OCI-LY3 (cell line): Measurements from ENCODE around the gene PDGFRA.

Experiments used
- H2AFZ ChIP-seq: fragments of 200-600, 300-600 bp; shearing (Covaris generic); 2 replicates; pipeline ENCODE4 v1.6.0; 2014; ENCODE audit warnings: antibody characterized with exemption, low read depth, low read length
- H3K27ac ChIP-seq: fragments of 200-600, 300-600 bp; sonication (generic); 2 replicates; pipeline ENCODE4 v1.5.1; 2014; ENCODE audit warnings: mild to moderate bottlenecking, low read length, moderate library complexity, mixed read lengths
- H3K27me3 ChIP-seq: fragments of 200-600, 300-600 bp; sonication (generic); 2 replicates; pipeline ENCODE4 v1.6.1; 2014; ENCODE audit warnings: low read depth, low read length, mixed read lengths
- H3K36me3 ChIP-seq: fragments of 200-600, 300-600 bp; sonication (generic); replicated peaks from 2 replicates; pipeline ENCODE3; 2014; ENCODE audit warnings: low read depth, low read length, mixed read lengths
- H3K4me1 ChIP-seq: fragments of 300-600, 200-600 bp; sonication (generic); 2 replicates; pipeline ENCODE4 v1.6.1; 2014; ENCODE audit warnings: low read length, mixed read lengths
- H3K4me2 ChIP-seq: fragments of 200-600, 300-600 bp; sonication (generic); 2 replicates; pipeline ENCODE4 v1.6.1; 2014; ENCODE audit warnings: low read length, mixed read lengths
- H3K4me3 ChIP-seq: fragments of 300-600, 200-600 bp; sonication (generic); 2 replicates; pipeline ENCODE4 v1.5.1; 2014; ENCODE audit warnings: antibody characterized with exemption, mild to moderate bottlenecking, low read length, moderate library complexity
- H3K79me2 ChIP-seq: fragments of 300-600, 200-600 bp; shearing (Covaris generic); 2 replicates; pipeline ENCODE4 v1.6.1; 2014; ENCODE audit warnings: mild to moderate bottlenecking, low read length, mixed read lengths
- H3K9ac ChIP-seq: fragments of 300-600, 200-600 bp; shearing (Covaris generic); 2 replicates; pipeline ENCODE4 v1.6.0; 2014; ENCODE audit warnings: mild to moderate bottlenecking, low read length, moderate library complexity
- H3K9me3 ChIP-seq: fragments of 200-600, 300-600 bp; shearing (Covaris generic); 2 replicates; pipeline ENCODE4 v1.6.1; 2014; ENCODE audit warnings: low read length, mixed read lengths; ENCODE audit not compliant: insufficient read depth
- H4K20me1 ChIP-seq: fragments of 200-600, 300-600 bp; sonication (generic); 2 replicates; pipeline ENCODE4 v1.6.1; 2016; ENCODE audit warnings: low read length, mixed read lengths; ENCODE audit not compliant: insufficient read depth
- EZH2phosphoT487 ChIP-seq: fragments of 200-600 bp; shearing (Covaris generic); IDR thresholded peaks from 2 replicates; pipeline ENCODE4 v1.6.1; 2018; ENCODE audit warnings: antibody characterized with exemption, mixed run types, low read depth
- TF ChIP-seq, protein P1 (sequence below): fragments of 200-600, 300-600 bp; sonication (generic); IDR thresholded peaks from 2 replicates; pipeline ENCODE4 v1.5.1; 2014; ENCODE audit warnings: antibody characterized with exemption, low read length, low read depth

Gene PDGFRA

DNA sequence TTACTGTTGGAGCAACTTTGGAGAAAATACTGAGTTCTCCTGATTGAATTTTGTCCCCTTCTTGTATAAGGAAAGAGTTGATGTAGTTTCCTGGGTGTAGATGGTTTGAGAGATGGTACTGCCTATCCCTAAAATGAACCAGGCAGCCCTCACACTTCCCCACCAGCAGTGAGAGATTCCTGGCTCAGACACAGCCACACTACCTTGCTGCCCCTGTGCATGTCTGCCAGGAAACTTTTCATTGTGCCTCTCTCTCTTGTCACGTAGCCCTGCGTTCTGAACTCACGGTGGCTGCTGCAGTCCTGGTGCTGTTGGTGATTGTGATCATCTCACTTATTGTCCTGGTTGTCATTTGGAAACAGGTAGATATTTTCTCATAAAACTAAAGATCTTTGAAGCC, 45.2 kb downstream of the PDGFRA start:
- Histone ChIP-seq H3K27me3 (no peaks in the 10 kb centered on the region), H2AFZ (no peak overlapping the region)

DNA sequence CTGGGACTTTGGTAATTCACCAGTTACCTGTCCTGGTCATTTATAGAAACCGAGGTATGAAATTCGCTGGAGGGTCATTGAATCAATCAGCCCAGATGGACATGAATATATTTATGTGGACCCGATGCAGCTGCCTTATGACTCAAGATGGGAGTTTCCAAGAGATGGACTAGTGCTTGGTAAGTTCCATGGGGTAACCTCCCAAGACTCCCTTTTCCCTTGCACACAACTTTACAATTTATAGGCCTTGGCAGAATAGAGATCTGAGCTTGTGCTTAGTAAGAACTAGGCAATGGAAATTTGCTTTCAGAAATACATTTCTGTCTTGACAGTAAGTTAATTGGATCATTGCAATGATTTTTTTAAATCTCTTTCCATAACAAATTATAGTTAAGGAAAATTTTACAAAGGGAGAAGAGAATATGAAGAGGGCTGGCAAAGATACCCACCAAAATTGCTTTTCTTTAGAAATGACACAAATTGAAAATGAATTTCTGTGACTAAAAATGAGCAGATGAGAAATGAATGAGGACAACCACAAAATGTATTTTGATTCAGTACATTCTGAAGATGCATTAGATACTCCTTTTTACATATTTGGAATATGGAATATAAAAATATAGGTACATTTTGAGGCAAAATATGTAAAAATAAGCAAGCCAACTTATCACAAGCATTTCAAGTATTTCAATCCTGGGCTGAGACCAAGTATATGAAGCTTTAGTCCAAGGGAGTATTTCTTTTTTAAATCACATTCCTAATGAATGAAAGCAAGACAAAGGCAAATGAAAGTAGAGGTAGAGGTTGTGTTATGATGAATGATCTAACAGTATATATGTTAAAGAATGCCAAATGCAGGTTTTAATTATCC, 45.9 kb downstream of the PDGFRA start:
- H3K36me3 ChIP-seq = no peaks in the 10 kb centered on the region
- H3K9ac ChIP-seq = no peak overlapping the region
- H2AFZ ChIP-seq = no peak overlapping the region
- H3K27me3 ChIP-seq = no peaks in the 10 kb centered on the region
- no peaks in the 10 kb centered on the region for H3K9me3 ChIP-seq
- no peaks in the 10 kb centered on the region for H4K20me1 ChIP-seq
- peaks cover 41% of the 10 kb centered on the region for H3K4me1 ChIP-seq
- peak overlapping the region; percentile 89; the same call in 1 of the 2 replicates for H3K4me2 ChIP-seq
- TF ChIP-seq, protein P1, sequence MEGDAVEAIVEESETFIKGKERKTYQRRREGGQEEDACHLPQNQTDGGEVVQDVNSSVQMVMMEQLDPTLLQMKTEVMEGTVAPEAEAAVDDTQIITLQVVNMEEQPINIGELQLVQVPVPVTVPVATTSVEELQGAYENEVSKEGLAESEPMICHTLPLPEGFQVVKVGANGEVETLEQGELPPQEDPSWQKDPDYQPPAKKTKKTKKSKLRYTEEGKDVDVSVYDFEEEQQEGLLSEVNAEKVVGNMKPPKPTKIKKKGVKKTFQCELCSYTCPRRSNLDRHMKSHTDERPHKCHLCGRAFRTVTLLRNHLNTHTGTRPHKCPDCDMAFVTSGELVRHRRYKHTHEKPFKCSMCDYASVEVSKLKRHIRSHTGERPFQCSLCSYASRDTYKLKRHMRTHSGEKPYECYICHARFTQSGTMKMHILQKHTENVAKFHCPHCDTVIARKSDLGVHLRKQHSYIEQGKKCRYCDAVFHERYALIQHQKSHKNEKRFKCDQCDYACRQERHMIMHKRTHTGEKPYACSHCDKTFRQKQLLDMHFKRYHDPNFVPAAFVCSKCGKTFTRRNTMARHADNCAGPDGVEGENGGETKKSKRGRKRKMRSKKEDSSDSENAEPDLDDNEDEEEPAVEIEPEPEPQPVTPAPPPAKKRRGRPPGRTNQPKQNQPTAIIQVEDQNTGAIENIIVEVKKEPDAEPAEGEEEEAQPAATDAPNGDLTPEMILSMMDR = no peak
- no peak for TF ChIP-seq EZH2phosphoT487
- no peaks in the 10 kb centered on the region for H3K79me2 ChIP-seq
- no peak overlapping the region for H3K4me3 ChIP-seq
- H3K27ac ChIP-seq = no peak overlapping the region

More for the DNA sequence above, 45.2 kb downstream of the PDGFRA start:
- TF ChIP-seq EZH2phosphoT487 = no peak
- H4K20me1 ChIP-seq = no peaks in the 10 kb centered on the region
- H3K4me3 ChIP-seq = no peak overlapping the region
- H3K4me2 ChIP-seq = no peak overlapping the region
- no peak overlapping the region for H3K27ac ChIP-seq
- no peaks in the 10 kb centered on the region for H3K79me2 ChIP-seq
- H3K4me1 ChIP-seq = peaks cover 40% of the 10 kb centered on the region
- H3K9me3 ChIP-seq = no peaks in the 10 kb centered on the region
- H3K36me3 ChIP-seq = no peaks in the 10 kb centered on the region
- no peak overlapping the region for H3K9ac ChIP-seq

DNA sequence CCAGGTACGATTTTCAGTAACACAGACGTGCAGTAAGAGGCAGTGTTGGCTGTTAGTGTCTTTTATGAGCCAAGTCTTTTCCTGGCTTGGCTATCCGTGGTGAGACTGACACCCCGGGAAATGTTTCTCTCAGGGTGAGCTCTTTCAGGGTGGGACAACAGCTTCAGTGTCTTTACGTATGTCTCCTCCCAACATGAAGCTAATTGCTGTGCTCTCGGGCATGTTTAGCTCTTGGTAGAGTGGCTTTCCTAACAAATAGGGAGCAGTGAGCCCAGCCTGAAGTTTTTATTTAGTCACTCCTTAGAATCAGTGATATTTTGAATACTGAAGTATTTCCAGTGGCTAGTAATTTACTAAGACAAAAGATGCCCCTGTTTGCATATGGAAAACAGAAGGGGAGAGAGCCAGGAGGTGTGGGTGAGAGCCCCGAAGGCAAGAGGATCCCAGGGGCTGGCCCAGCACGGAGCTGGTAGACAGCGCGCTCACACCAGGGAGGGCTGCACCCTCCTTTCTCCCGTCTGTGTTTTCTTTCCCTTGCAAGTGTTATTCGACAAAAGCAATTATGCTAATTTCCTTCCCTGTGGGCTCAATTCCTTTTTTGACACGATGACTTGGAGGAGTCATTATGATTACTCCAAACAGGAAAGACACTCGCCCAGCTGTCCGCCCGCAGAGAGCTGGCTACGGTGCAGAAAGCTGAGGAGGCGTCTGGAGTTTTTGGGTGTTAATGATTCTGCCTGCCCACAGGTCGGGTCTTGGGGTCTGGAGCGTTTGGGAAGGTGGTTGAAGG, 47.7 kb downstream of the PDGFRA start:
- Histone ChIP-seq H3K4me2 (peak overlapping the region; percentile 89), H3K9me3 (no peaks in the 10 kb centered on the region), H3K4me1 (peaks cover 46% of the 10 kb centered on the region), H2AFZ (peak overlapping the region; percentile 63; the same call in 1 of the 2 replicates), H3K4me3 (peak overlapping the region; percentile 49), H3K27ac (peak overlapping the region; percentile 43), H3K36me3 (no peaks in the 10 kb centered on the region), H4K20me1 (no peaks in the 10 kb centered on the region), H3K79me2 (no peaks in the 10 kb centered on the region), H3K27me3 (no peaks in the 10 kb centered on the region), H3K9ac (peak overlapping the region; percentile 29; the same call in 1 of the 2 replicates)
- TF ChIP-seq, protein P1 = no peak

DNA sequence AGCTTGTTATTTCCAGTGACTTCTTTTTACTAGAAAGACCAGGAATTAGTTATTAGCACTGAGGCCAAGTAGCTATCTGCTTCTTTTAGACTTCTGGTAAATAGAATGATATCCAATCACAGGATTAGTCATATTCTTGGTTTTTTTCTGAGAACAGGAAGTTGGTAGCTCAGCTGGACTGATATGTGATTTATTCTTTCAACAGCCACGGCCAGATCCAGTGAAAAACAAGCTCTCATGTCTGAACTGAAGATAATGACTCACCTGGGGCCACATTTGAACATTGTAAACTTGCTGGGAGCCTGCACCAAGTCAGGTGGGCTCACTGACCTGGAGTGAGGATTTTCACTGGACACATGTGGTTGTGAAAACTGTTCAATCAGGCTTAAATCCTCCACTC, 48.6 kb downstream of the PDGFRA start:
- TF ChIP-seq, protein P1 = no peak
- TF ChIP-seq EZH2phosphoT487 = no peak
- Histone ChIP-seq H3K27ac (peak overlapping the region; percentile 43), H3K79me2 (no peaks in the 10 kb centered on the region), H3K4me3 (peak overlapping the region; percentile 49), H3K36me3 (no peaks in the 10 kb centered on the region), H3K27me3 (no peaks in the 10 kb centered on the region), H3K9me3 (no peaks in the 10 kb centered on the region), H4K20me1 (no peaks in the 10 kb centered on the region), H3K4me2 (peak overlapping the region; percentile 89), H3K9ac (no peak overlapping the region), H3K4me1 (peaks cover 46% of the 10 kb centered on the region), H2AFZ (0 out of 2 replicates have a peak overlapping the region, but pooled peaks have one; percentile 39)
